Activated gamma-delta T cell treated with Interleukin-2 at 50 U/mL for 16 hours (primary cell): ENCODE data around the gene IGFL2.
"Not testable (repeated sequence)": the region's sequence is repeated elsewhere in the genome, so short reads cannot be mapped to it uniquely, and the experiment has no call there.

Source experiments
- DNase-seq: peaks from one replicate; pipeline ENCODE4 v3.0.0-alpha.2; 2020

The IGFL2 gene

GRCh38 chr19:46144756-46145155 lies 3.3 kb upstream of the IGFL2 start:
- no peak for DNase-seq

DNA sequence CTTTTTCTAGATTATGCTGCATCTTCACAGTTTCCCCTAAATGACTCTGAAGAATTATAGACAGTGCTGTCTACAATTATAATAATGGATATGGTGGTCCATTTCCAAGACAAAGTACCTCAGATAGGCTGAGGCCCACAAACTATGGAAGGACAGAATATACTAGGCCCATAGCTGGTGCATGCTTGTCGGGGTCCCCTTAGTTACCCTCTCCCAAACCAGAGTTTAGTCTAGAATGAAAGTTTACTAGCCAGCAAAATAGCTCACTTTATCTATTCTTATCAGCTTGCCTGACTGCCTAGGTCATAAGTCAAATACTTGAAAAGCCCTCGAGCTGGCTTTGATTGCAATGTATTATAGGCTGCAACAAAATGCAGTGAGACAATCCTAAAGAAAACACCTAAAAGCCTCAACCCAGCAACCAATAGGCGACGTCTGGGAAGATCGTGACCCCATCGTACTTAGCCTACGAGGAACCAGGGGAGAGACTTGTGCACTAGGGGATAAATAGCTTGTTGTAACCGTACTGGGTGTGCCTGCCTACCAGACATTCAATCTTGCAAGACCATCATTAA lies 785 bp upstream of the IGFL2 start:
- no peak for DNase-seq

GRCh38 chr19:46150606-46151005 lies 2.6 kb downstream of the IGFL2 start:
- DNase-seq, result no peak

- DNase-seq, result no peak
Measured at GRCh38 chr19:46155237-46155636, 7.2 kb downstream of the IGFL2 start.

DNA sequence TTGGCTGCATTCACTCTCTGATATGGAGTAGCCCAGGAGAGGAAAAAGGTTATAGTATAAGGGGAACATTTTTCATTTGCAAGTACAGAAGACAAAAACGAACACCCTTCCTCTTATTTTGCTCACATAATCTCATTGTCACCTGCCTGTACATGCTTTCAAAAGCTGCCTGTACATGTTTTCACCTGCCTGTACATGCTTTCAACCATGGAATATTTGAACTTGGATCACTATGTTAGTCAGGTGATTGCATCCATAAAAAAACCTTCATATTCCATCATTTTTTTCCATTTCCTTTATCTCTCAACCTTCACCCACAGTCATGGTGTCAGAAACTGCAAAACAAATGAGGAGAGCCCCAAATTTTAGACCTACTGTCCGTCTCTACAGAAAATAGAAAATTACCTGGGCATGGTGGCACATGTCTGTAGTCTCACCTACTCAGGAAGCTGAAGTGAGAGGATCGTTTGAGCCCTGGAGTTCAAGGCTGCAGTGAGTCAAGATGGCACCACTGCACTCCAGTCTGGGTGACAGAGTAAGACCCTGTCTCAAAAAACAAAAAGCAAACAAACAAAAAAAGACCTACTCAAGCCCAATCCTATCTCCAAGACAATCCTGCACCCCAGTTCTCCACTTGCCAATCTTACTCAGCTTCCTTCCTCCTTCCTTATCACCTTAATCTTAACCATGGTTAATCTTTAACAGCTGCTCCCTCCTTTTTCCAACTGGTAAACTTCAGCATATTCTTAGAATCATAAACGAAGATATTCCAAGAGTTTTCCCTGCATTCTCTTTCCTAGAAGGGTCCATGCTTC lies 11.6 kb downstream of the IGFL2 start:
- DNase-seq, result no peak

DNA sequence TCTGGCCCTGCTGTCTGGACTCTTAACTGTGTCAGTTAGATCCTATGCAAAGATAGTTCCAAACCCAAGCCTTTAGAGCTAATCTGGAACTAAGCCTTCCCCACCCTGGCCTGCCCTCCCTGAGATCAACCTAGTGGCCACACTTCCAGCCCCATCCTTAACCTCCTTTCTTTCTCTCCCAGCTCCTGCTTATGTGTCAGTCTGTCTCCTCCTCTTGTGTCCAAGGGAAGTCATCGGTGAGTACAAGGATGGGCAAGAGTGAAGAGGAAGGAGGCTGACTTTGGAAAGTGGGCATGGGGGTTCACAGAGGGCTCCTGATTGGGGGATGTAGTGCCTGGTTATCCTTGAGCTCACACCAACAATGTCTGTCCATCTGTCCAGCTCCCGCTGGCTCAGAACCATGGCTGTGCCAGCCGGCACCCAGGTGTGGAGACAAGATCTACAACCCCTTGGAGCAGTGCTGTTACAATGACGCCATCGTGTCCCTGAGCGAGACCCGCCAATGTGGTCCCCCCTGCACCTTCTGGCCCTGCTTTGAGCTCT lies 12.3 kb downstream of the IGFL2 start:
- DNase-seq, result no peak

- not testable (repeated sequence) for DNase-seq
Measured at GRCh38 chr19:46161642-46162257, 13.7 kb downstream of the IGFL2 start.

- DNase-seq, result no peak
Measured at GRCh38 chr19:46162731-46163130, 14.7 kb downstream of the IGFL2 start.

DNA sequence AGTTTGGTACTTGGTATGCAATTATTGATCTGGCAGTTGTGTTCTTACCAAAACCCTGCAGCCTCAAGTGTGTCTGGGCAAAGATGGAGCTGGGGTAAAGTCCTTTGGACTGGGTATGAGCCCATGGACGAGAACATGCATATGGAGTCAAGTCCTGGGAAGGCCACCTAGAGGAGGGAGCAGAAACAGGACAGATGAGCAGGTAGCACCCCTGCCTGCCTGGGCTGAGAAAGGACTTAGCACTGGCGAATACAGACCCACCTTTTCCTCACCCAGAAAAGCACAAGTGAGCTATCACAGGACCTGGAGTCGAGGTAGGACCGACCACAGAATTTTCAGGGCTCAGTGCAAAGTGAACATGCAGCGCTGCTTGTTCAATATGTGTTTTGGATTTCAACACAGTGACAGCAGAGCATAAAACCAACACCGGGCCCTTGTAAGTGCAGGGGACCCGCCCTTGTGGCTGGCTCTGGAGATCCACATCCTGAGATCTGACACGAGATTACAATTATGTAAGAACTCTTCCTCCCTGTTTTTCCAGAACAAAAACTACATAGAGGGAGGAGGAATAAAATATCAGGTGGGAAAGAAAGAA lies 25.9 kb downstream of the IGFL2 start:
- DNase-seq, result no peak

DNA sequence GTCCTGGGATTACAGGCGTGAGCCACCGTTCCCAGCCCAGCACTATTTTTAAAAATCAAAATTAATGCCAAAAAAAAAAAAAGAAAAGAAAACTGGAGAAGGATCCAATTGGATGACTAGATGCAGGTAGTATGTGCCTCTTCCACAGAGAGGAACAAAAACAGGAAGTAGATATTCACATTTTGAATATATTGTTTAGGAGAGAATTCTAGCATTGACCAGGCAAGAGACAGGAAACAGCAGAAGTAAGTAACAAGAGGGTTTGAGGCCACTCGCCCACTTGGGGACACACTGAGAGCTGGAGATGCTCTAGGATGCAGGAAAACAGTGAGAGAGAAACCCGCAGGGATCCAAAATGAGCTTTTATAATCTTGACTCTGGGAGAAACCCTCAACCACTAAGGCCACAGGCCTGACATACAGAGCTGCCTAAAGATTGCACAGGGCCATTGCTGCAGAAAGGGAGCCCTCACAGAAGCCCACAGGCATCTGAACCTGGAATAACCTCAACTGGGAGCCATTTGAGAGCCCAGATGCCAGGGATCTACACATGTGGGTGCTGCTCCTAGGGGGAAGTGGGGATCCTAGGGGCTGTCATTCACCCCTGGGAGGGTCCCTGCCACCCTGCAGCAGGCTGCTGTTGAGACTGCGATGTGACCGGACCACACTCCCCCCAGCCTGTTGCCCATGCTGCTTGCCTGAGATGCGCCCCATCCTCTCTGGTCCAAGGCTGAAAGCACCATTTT lies 28.2 kb downstream of the IGFL2 start:
- DNase-seq, result no peak

DNA sequence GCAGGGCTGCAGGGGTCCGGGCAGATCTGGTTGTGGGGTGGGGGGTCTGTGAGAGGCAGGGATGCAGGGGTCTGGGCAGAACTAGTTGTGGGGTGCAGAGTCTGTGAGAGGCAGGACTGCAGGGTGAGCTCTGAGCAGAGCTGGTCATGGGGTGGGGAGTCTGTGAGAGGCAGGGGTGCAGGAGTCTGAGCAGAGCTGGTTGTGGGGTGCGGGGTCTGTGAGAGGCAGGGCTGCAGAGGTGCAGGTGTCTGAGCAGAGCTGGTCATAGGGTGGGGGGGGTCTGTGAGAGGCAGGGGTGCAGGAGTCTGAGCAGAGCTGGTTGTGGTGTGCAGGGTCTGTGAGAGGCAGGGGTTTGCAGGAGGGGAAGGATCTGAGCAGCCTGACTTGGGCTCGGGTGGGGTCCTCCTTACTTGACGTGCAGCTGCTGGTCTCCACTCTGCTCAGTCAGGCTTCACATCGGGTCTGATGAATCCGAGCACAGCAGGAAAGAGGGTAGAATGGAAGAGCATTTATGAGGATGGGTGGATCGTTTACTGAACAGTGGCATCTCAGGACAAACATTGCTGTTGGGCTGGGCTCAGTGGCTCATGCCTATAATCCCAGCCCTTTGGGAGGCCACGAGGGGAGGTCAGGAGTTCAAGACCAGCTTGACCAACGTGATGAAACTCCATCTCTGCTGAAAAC lies 31.2 kb downstream of the IGFL2 start:
- no peak for DNase-seq

DNA sequence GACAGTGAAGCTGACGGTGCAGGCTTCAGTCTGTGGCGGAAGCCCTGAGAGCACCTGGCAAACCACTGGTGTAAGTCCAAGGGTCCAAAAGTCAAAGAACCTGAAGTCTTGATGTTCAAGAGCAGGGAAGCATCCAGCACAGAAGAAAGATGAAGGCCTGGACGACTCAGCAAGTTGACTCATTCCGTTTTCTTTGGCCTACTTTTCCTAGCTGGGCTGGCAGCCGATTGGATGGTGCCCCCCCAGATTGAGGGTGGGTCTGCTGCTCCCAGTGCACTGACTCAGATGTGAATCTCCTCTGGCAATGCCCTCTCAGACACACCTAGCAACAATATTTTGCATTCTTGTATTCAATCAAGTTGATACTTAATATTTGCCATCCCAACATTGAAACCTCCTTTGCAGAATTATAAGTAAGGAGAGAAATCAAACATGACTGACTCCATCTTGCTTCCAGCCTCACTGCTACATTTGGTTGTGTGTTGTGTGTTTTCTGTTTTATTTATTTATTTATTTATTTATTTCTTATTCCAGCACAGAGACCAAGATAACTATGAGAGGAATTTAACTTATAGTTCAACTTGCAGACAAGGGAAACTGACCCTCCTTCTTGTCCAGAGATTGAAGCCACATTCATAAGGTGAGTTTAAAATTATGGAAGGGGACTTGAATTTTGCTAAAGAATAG lies 32.8 kb downstream of the IGFL2 start:
- no peak for DNase-seq

DNA sequence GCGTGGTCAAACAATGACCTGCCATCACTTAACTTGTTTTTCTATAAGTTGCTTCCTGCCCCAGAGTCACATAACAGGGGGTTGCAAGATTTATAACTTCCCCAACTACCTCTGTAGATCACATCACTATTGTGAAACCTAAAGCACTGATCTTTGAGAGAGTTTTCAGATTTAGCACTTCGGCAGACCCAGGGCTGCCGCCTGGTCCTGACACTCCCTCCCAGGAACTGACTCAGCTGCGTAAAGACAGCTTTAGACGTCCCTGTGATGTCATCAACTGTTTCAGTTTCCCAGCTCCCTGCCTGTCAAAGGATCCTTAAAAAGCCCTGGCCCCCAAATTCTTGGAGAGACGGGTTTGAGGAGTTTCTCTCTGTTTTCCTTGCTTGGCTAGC lies 33.3 kb downstream of the IGFL2 start:
- DNase-seq, result no peak

DNA sequence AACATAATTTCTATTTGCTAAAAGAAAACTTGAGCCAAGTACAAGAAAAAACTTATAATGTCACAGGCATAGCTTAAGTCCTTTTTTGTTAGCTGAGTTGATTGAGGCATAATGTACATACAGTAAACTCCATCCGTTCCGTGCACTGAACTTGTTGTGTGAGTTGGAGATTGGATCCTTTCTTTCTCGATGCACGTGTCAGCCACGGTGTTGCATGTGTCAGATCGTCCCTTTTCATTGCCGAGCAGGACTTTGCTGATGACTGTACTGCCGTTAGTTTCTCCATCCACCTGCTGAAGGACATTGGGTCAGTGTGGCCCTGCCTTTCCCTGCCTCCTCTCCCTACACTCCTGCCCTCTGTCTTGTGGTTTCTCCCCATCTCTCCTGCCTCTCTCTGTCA lies 34.4 kb downstream of the IGFL2 start:
- no peak for DNase-seq

DNA sequence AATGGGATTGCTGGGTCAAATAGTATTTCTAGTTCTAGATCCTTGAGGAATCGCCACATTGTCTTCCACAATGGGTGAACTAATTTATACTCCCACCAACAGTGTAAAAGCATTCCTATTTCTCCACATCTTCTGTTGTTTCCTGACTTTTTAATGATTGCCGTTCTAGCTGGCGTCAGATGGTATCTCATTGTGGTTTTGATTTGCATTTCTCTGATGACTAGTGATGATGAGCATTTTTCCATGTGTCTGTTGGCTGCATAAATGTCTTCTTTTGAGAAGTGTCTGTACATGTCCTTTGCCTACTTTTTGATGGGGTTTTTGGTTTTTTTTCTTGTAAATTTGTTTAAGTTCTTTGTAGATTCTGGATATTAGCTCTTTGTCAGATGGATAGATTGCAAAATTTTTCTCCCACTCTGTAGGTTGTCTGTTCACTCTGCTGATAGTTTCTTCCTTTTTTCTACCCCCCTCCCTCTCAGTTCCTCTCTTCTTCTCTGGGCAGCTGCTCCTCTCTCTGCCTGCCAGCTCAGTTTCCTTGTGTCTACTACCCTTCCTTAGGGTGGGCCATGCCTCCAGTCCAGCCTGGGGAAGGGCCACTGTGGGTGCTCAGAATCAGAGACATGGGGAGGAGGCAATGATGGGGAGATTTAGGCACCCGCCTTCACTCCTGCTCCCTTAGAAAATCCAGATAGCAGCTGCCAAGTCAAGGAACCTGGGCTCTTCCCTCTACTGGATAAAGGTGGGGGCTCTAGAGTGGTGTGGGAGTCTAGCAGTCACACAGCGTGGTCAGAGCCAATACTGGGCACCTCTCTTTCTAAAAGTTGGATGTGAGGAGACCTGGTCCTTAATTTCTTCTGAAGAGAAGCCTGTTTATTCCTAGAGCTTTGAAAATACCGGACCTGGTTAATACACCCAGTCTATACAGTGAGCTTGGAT lies 37.0 kb downstream of the IGFL2 start:
- DNase-seq, result not testable (repeated sequence)

DNA sequence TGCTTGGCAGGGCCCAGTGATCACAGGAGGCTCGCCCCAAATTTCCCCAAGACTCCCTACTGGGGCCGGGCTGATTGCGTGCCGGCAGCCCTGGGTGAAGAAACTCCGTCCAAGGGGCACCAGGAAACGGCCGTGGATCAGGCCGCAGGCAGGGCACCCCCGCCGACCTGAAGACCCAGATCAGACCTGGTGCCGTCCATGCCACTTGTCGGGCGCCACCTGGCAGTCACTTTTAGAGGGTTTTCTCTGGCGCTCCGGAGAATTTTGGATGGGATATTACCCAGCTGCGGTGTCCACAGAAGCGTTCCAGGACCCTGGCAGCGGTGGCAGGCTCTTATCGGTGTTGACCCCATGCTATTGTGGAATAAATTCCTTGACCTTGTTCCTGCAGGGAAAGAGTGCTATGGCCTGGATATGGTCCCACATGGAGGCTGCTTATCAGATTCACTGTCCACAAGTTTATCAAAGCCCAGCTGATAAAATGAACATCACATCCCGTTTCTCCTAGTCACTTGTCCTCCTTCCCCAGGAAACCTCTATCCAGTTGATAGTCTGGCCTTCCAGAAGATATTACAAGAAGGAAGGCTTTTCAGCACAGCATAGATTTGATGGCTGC lies 38.2 kb downstream of the IGFL2 start:
- no peak for DNase-seq

- DNase-seq, result no peak
Measured at GRCh38 chr19:46186717-46187101, 38.7 kb downstream of the IGFL2 start.

DNA sequence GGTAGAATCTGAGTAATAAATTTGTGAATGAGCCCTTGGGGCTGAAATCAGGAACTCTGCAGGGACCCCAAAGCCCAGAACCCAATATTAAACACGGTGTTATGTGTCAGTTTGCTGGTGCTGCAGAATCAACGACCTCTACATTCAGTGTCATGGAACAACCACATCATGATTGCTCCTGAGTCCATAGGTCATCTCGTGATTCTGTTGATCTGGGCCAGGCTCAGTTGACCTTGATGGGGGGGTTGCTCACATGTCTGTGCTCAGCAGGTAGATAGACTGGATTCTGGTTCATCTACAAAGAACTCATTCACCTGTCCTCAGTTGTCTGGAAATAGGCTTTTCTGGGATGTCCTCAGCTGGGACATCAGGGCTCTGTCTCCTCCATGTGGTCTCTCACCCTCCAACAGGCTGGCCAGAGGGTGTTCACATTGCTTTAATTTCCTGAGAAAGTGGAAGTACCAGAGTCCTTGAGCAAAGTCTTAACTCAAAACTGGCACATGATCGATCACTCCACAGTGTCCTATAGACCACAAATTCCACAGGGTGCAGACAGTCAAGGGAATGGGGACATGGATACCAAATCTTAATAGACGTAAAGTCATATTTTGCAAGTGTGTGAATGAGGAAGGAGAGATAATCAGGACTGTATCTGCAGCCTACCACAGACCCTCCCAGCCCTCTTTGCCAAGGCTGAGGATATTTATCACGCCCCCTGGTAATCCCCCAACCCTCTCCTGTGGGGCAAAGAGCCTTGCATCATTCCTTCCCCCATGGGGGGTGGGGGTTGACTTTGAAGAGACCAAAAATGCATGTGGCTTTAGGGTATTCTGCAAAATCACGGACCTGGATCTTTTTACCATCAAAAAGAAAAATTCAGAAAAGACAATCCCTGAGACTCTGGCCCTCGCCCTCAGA lies 42.2 kb downstream of the IGFL2 start:
- DNase-seq, result no peak

DNA sequence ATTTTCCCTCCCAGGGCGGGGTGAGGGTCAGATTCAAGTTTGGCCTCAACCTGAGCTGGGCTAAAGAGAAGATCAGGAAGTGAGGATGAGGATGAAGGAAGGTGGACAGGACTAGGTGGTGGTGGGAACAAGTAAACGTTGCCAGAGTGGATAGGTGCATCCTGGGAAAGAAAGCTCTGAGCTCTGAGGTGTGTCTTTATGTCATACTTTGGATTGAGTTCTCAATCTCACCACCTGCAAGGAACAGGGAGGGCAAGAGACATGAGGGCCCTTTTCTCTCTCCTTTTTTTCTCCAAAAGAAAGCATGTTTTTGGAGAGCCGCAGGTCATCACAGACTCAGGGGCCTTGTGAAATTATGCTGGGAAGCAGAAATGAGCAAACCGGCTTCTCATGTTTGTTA lies 43.3 kb downstream of the IGFL2 start:
- DNase-seq, result no peak
